PC-3 (cell line): Measurements from ENCODE around the gene PTOV1.

Source experiments
- EZH2 ChIP-seq: fragments of 300-600 bp; sonication (generic); IDR thresholded peaks from one replicate; pipeline ENCODE4 v1.6.1; 2017; ENCODE audit warnings: antibody characterized with exemption, mild to moderate bottlenecking, low read length; ENCODE audit not compliant: unreplicated experiment
- EZH2phosphoT487 ChIP-seq: fragments of 300-600 bp; sonication (generic); IDR thresholded peaks from 2 replicates; pipeline ENCODE4 v1.6.1; 2018; ENCODE audit warnings: mild to moderate bottlenecking, antibody characterized with exemption, low read length, borderline replicate concordance
- TF ChIP-seq, protein P1 (sequence below): fragments of 300-600 bp; sonication (generic); conservative IDR thresholded peaks from 2 replicates; pipeline ENCODE4 v1.5.1; 2017; ENCODE audit warnings: antibody characterized with exemption, low read depth, mild to moderate bottlenecking, low read length

DNA sequence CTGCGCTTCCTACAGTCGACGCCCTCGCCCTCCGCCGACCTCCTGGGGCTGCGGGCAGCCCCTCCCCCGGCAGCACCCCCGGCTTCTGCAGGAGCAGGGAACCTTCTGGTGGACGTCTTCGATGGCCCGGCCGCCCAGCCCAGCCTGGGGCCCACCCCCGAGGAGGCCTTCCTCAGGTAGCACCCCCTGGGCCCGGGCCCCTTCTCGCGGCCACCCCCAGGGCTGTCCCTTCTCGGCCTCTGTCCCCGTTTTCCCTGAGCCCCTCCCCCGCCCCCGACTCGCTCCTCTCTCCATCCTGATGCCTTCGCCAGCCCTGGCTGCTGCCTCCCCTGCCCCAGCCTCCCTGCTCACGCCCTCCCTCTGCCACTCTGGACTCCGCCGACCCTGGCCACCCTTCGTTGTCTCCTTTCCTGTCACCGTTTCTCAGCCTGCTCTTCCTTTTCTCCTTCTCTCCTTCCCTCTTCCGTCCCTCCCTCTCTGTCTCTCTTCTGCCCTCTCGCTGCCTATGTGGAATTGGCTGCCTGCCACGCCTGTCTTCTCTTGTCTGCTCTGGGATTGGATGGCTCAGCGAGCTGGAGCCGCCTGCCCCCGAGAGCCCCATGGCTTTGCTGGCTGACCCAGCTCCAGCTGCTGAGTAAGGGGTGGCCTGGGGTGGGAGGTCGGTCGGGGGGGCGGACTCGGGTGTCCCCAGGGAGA lies 48.8 kb upstream of the PTOV1 start:
- TF ChIP-seq, protein P1, sequence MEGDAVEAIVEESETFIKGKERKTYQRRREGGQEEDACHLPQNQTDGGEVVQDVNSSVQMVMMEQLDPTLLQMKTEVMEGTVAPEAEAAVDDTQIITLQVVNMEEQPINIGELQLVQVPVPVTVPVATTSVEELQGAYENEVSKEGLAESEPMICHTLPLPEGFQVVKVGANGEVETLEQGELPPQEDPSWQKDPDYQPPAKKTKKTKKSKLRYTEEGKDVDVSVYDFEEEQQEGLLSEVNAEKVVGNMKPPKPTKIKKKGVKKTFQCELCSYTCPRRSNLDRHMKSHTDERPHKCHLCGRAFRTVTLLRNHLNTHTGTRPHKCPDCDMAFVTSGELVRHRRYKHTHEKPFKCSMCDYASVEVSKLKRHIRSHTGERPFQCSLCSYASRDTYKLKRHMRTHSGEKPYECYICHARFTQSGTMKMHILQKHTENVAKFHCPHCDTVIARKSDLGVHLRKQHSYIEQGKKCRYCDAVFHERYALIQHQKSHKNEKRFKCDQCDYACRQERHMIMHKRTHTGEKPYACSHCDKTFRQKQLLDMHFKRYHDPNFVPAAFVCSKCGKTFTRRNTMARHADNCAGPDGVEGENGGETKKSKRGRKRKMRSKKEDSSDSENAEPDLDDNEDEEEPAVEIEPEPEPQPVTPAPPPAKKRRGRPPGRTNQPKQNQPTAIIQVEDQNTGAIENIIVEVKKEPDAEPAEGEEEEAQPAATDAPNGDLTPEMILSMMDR = no peak
- TF ChIP-seq EZH2phosphoT487 (no peak), EZH2 (no peak)
